GM12878 (cell line): ENCODE measurements around the gene SBF2. TPM values are rescaled to one million over a fixed set of nuclear protein-coding genes. Genes with fewer than 3 reads are reported as not detected.

Source experiments
- ATAC-seq: fragments of 200-7000 bp; cut with Tn5 transposase; 3 replicates; pipeline ENCODE4 v1.9.1; 2020; ENCODE audit warnings: mild to moderate bottlenecking, moderate library complexity
- BruUV-seq: library from RNA; stranded (reverse); fragments of 400-500 nt; replicated peaks from 2 replicates; lab custom pipeline; 2021; lab: Mats Ljungman, UMichigan
- CTCF ChIA-PET: fragments of 300-600 bp; sonication (Branson Sonifier 250); formaldehyde crosslinking; extraction: SDS; loops from one replicate; lab custom pipeline; 2021; ENCODE audit warnings: inconsistent platforms; lab: Yijun Ruan, JAX
- POLR2A ChIA-PET: fragments of 350-600 bp; formaldehyde crosslinking; extraction: SDS; loops from one replicate; lab custom pipeline; 2021; ENCODE audit warnings: inconsistent platforms; lab: Charles Lee
- RAD21 ChIA-PET: fragments of 300-600 bp; sonication (Branson Sonifier 250); formaldehyde crosslinking; loops from one replicate; lab custom pipeline; 2023; ENCODE audit warnings: antibody characterized with exemption; ENCODE audit not compliant: unreplicated experiment; lab: Charles Lee
- SMC1A ChIA-PET: fragments of 300-600 bp; sonication (Branson Sonifier 250); formaldehyde crosslinking; loops from one replicate; lab custom pipeline; 2023; ENCODE audit not compliant: unreplicated experiment, uncharacterized antibody; lab: Charles Lee
- DNase-seq: peaks from one replicate; pipeline ENCODE4 v3.0.0-alpha.2; 2011; ENCODE audit warnings: low read depth, low spot score
- FAIRE-seq: peaks from 3 replicates; lab custom pipeline; 2011; peaks lifted over from hg19 to GRCh38; lab: Jason Lieb, UNC
- H2AFZ ChIP-seq: 2 replicates; pipeline ENCODE4 v1.6.0; 2011; ENCODE audit warnings: low read depth, low read length, control low read depth; ENCODE audit not compliant: control insufficient read depth
- H3K27ac ChIP-seq: 2 replicates; pipeline ENCODE4 v1.5.1; 2011; ENCODE audit warnings: control low read depth; ENCODE audit not compliant: control insufficient read depth, insufficient read depth
- H3K27me3 ChIP-seq, 2 experiments: replicated peaks in 1 of 2; 2 replicates each; pipeline versions ENCODE4 v1.6.0 to v1.6.1; 2011; ENCODE audit warnings: low read length in 1 of 2; ENCODE audit not compliant: control insufficient read depth in 2 of 2, insufficient read depth in 2 of 2
- H3K36me3 ChIP-seq, 2 experiments: 2 replicates each; pipeline ENCODE4 v1.5.1; 2011; ENCODE audit warnings: low read length in 1 of 2; ENCODE audit not compliant: control insufficient read depth in 2 of 2, insufficient read depth in 2 of 2
- H3K4me1 ChIP-seq: 2 replicates; pipeline ENCODE4 v1.6.1; 2011; ENCODE audit warnings: mild to moderate bottlenecking, low read length, moderate library complexity, mixed read lengths; ENCODE audit not compliant: control insufficient read depth, insufficient read depth
- H3K4me2 ChIP-seq: 2 replicates; pipeline ENCODE4 v1.6.0; 2011; ENCODE audit warnings: control low read depth; ENCODE audit not compliant: control insufficient read depth, insufficient read depth
- H3K4me3 ChIP-seq: fragments of 200-600 bp; sonication (generic); 2 replicates; pipeline ENCODE4 v1.5.1; 2016
- H3K79me2 ChIP-seq: 2 replicates; pipeline ENCODE4 v1.6.0; 2011; ENCODE audit warnings: low read length; ENCODE audit not compliant: control insufficient read depth, insufficient read depth
- H3K9ac ChIP-seq: 2 replicates; pipeline ENCODE4 v1.8.0; 2011; ENCODE audit warnings: low read length, control low read depth, mixed read lengths; ENCODE audit not compliant: control insufficient read depth, insufficient read depth
- H3K9me3 ChIP-seq: replicated peaks from 3 replicates; pipeline ENCODE4 v1.5.1; 2011; ENCODE audit warnings: mild to moderate bottlenecking, low read length; ENCODE audit not compliant: control insufficient read depth, insufficient read depth
- H4K20me1 ChIP-seq: 2 replicates; pipeline ENCODE4 v1.6.0; 2011; ENCODE audit not compliant: control insufficient read depth, insufficient read depth
- ATF2 ChIP-seq: IDR thresholded peaks from 2 replicates; pipeline ENCODE4 v1.6.1; 2012; ENCODE audit warnings: low read length, inconsistent platforms
- BHLHE40 ChIP-seq, 2 experiments: fragments of 450-650 bp in 1 of 2; IDR thresholded peaks; 2 replicates each; pipeline ENCODE4 v1.6.1; 2011 to 2017; ENCODE audit warnings: low read depth in 2 of 2, borderline replicate concordance in 1 of 2, improper control_type of control experiment in 1 of 2, low read length in 1 of 2, mild to moderate bottlenecking in 1 of 2
- CBFB ChIP-seq: IDR thresholded peaks from 2 replicates; pipeline ENCODE4 v1.6.1; 2016; ENCODE audit warnings: antibody characterized with exemption, low read depth
- CHD4 ChIP-seq: fragments of 200-600 bp; sonication (generic); IDR thresholded peaks from 2 replicates; pipeline ENCODE4 v1.6.1; 2016; ENCODE audit warnings: mild to moderate bottlenecking
- E2F8 ChIP-seq: fragments of 450-650 bp; IDR thresholded peaks from 2 replicates; pipeline ENCODE4 v1.6.1; 2018; ENCODE audit warnings: mild to moderate bottlenecking, low read depth, moderate library complexity; ENCODE audit not compliant: partially characterized antibody
- ETV6 ChIP-seq, 2 experiments: fragments of 450-650 bp in 1 of 2; IDR thresholded peaks in 1 of 2; conservative IDR thresholded peaks in 1 of 2; 2 replicates each; pipeline ENCODE4 v1.6.1; 2014; ENCODE audit warnings: antibody characterized with exemption in 1 of 2, borderline replicate concordance in 1 of 2, low read depth in 1 of 2, mild to moderate bottlenecking in 1 of 2, moderate library complexity in 1 of 2
- FOXM1 ChIP-seq: IDR thresholded peaks from 2 replicates; pipeline ENCODE4 v1.6.1; 2012; ENCODE audit warnings: low read depth, mild to moderate bottlenecking, inconsistent platforms, low read length, moderate library complexity
- IRF4 ChIP-seq: IDR thresholded peaks from 2 replicates; pipeline ENCODE4 v1.6.1; 2011; ENCODE audit warnings: low read depth, low read length
- MEF2B ChIP-seq: fragments of 450-650 bp; IDR thresholded peaks from 2 replicates; pipeline ENCODE4 v1.6.1; 2018; ENCODE audit warnings: mild to moderate bottlenecking, moderate library complexity; ENCODE audit not compliant: partially characterized antibody, poor library complexity, severe bottlenecking
- MYC ChIP-seq: IDR thresholded peaks from 2 replicates; pipeline ENCODE4 v1.6.1; 2011; ENCODE audit warnings: mild to moderate bottlenecking, low read length, moderate library complexity, inconsistent platforms; ENCODE audit not compliant: insufficient read depth, insufficient replicate concordance, insufficient read length, severe bottlenecking
- NFYB ChIP-seq: IDR thresholded peaks from 2 replicates; pipeline ENCODE4 v1.6.1; 2011; ENCODE audit warnings: low read depth, mild to moderate bottlenecking, low read length, improper control_type of control experiment, moderate library complexity; ENCODE audit not compliant: insufficient read depth
- REST ChIP-seq: IDR thresholded peaks from 2 replicates; pipeline ENCODE4 v1.6.1; 2012; ENCODE audit warnings: mild to moderate bottlenecking, low read depth, low read length
- SREBF2 ChIP-seq: IDR thresholded peaks from 2 replicates; pipeline ENCODE4 v1.6.1; 2012; ENCODE audit warnings: mild to moderate bottlenecking, low read length
- SRF ChIP-seq, 2 experiments: IDR thresholded peaks; 2 replicates each; pipeline ENCODE4 v1.6.1; 2011; ENCODE audit warnings: low read depth in 2 of 2, low read length in 2 of 2, mild to moderate bottlenecking in 1 of 2, moderate library complexity in 1 of 2
- TCF12 ChIP-seq: IDR thresholded peaks from 2 replicates; pipeline ENCODE4 v1.6.1; 2011; ENCODE audit warnings: low read depth, mild to moderate bottlenecking, low read length
- ZNF274 ChIP-seq: IDR thresholded peaks from one replicate; pipeline ENCODE4 v1.8.0; 2011; ENCODE audit not compliant: insufficient read length, insufficient read depth
- WGBS: methylation state at CpG from one replicate; pipeline ENCODE4 v1.1.6; 2016; ENCODE audit warnings: low lambda C conversion rate; ENCODE audit not compliant: insufficient replicate concordance, insufficient coverage; ENCODE audit errors: missing lambda C conversion rate; 5-methylcytosine and 5-hydroxymethylcytosine counted together
- in situ Hi-C: fragments of 300-500 bp; cut with MboI; formaldehyde crosslinking; loops from 9 replicates; pipeline ENCODE4 v1.14.3; 2018; ENCODE audit warnings: mixed read lengths
- intact Hi-C: fragments of 100-400 bp; cut with micrococcal nuclease; formaldehyde crosslinking; loops from one replicate; pipeline ENCODE4 v1.14.2; 2022; ENCODE audit not compliant: unreplicated experiment
- polyA plus RNA-seq, 11 experiments: library from polyadenylated mRNA; depleted of rRNA in 4 of 11; unstranded in 6 of 11; stranded (reverse) in 5 of 11; fragments of >200 nt; fragmentation: Nextera tagmentation in 4 of 11; fragmentation: Illumina TruSeq in 1 of 11; extraction: Ambion mirVana in 4 of 11; extraction: Trizol in 1 of 11; gene quantifications; 1 replicate in 1 of 11; 2 replicates in 10 of 11; pipeline versions ENCODE4 v1.2.1 to v1.2.3, GENCODE V29; 2011 to 2016; ENCODE audit warnings: inconsistent platforms in 2 of 11, missing spikeins in 2 of 11, low read depth in 1 of 11
- total RNA-seq, 4 experiments: library from RNA; depleted of rRNA in 3 of 4; stranded (reverse); fragments of >200 nt in 3 of 4; fragmentation: Illumina TruSeq in 1 of 4; extraction: Trizol in 1 of 4; gene quantifications; 2 replicates each; pipeline versions ENCODE4 v1.2.1 to v1.2.3, GENCODE V29; 2013 to 2021

Gene SBF2
- total and polyA plus RNA-seq, 10 of the 15 experiments (the other 5 are each of a cell fraction or from before 2014, with no cell fraction given), result 0.24 to 2.3 (median 1.1) TPM

GRCh38 chr11:9821008-9821752 is 472.8 kb downstream of the SBF2 start:
- Histone ChIP-seq H3K27me3 (no peaks in the 10 kb centered on the region), H3K4me2 (no peak overlapping the region), H4K20me1 (no peaks in the 10 kb centered on the region), H3K9ac (no peak overlapping the region), H2AFZ (no peak overlapping the region), H3K9me3 (no peaks in the 10 kb centered on the region), H3K4me3 (no peak overlapping the region), H3K4me1 (no peaks in the 10 kb centered on the region), H3K36me3 (no peaks in the 10 kb centered on the region), H3K79me2 (no peaks in the 10 kb centered on the region), H3K27ac (no peak overlapping the region)
- ChIA-PET RAD21 (no interaction called here), CTCF (no interaction called here), SMC1A (no interaction called here), POLR2A (no interaction called here)
- DNase-seq, result no peak
- BruUV-seq, result no TSS peak
- no peak for ATAC-seq
- intact Hi-C loops, result no loop called here
- in situ Hi-C loops, result no loop called here
- 41% methylated on average over 7 of the region's 7 CpGs for WGBS
- FAIRE-seq, result no peak
- TF ChIP-seq SREBF2 (no peak), ZNF274 (no peak), TCF12 (no peak), SRF (IDR thresholded peaks at IDR 0.05; ENCODE audit: low read depth in 2 of 2, low read length in 2 of 2) (no peak), IRF4 (no peak), CBFB (no peak), BHLHE40 (IDR thresholded peaks at IDR 0.05; ENCODE audit: borderline replicate concordance in 1 of 2, low read depth in 2 of 2, low read length in 1 of 2) (no peak), MYC (no peak), E2F8 (no peak), ATF2 (no peak), CHD4 (no peak), ETV6 (conservative IDR thresholded peaks at IDR 0.05 in 1 of 2, IDR thresholded peaks at IDR 0.05 in 1 of 2; ENCODE audit: borderline replicate concordance in 1 of 2, low read depth in 1 of 2) (no peak), MEF2B (no peak), REST (no peak), NFYB (no peak), FOXM1 (no peak)
